ENCODE measurements around the gene SNX30. TPM values are rescaled to one million over a fixed set of nuclear protein-coding genes. Genes with fewer than 3 reads are reported as not detected.

SNX30 gene
- total RNA-seq, 2 experiments from 2014 or later = 4.1 to 4.6 TPM

- CTCF ChIA-PET = no interaction called here
- no peaks in the 10 kb centered on the region for H3K36me3 Mint-ChIP-seq (ENCODE audit: low read depth)
- no peak overlapping the region for H3K27ac Mint-ChIP-seq
- intact Hi-C loops (cut with micrococcal nuclease) = no loop called here
- H3K9me3 Mint-ChIP-seq = no peaks in the 10 kb centered on the region
- DNase-seq = no peak
- H3K27me3 Mint-ChIP-seq (ENCODE audit: low read depth) = peaks cover 35% of the 10 kb centered on the region
- H3K4me3 Mint-ChIP-seq = no peak overlapping the region
- peaks cover 4% of the 10 kb centered on the region for H3K4me1 Mint-ChIP-seq (ENCODE audit: low read depth)
Measured at GRCh38 chr9:112900901-112901300, 150.3 kb downstream of the SNX30 start.

- Mint-ChIP-seq H3K4me3 (no peak overlapping the region), H3K4me1 (ENCODE audit: low read depth) (peaks cover 2% of the 10 kb centered on the region), H3K27me3 (ENCODE audit: low read depth) (peaks cover 16% of the 10 kb centered on the region), H3K9me3 (no peaks in the 10 kb centered on the region), H3K36me3 (ENCODE audit: low read depth) (no peaks in the 10 kb centered on the region), H3K27ac (no peak overlapping the region)
- intact Hi-C loops (cut with micrococcal nuclease) = no loop called here
- CTCF ChIA-PET = interaction anchor here (0.9 to 3.1 kb wide), 2 partner anchors 8 to 17 kb away, joined by 3 to 24 read pairs; no protein-coding TSS in a partner anchor
- no peak for DNase-seq
Measured at GRCh38 chr9:112905084-112905483, 154.5 kb downstream of the SNX30 start.

- H3K36me3 Mint-ChIP-seq (ENCODE audit: low read depth) = no peaks in the 10 kb centered on the region
- H3K4me3 Mint-ChIP-seq = no peak overlapping the region
- H3K27me3 Mint-ChIP-seq (ENCODE audit: low read depth) = peaks cover 2% of the 10 kb centered on the region
- H3K27ac Mint-ChIP-seq = no peak overlapping the region
- no peaks in the 10 kb centered on the region for H3K9me3 Mint-ChIP-seq
- CTCF ChIA-PET = interaction anchor here (4.3 kb wide), 1 partner anchor 8 kb away, joined by 24 read pairs; no protein-coding TSS in a partner anchor
- H3K4me1 Mint-ChIP-seq (ENCODE audit: low read depth) = no peaks in the 10 kb centered on the region
- intact Hi-C loops (cut with micrococcal nuclease) = no loop called here
- no peak for DNase-seq
Measured at GRCh38 chr9:112911736-112912135, 161.2 kb downstream of the SNX30 start.

- no peaks in the 10 kb centered on the region for H3K36me3 Mint-ChIP-seq (ENCODE audit: low read depth)
- no peak overlapping the region for H3K27ac Mint-ChIP-seq
- CTCF ChIA-PET = interaction anchor here (0.8 to 4.3 kb wide), 2 partner anchors 9 to 200 kb away, joined by 3 to 24 read pairs; no protein-coding TSS in a partner anchor
- peaks cover 2% of the 10 kb centered on the region for H3K27me3 Mint-ChIP-seq (ENCODE audit: low read depth)
- H3K4me3 Mint-ChIP-seq = no peak overlapping the region
- no peaks in the 10 kb centered on the region for H3K4me1 Mint-ChIP-seq (ENCODE audit: low read depth)
- no peak for DNase-seq
- intact Hi-C loops (cut with micrococcal nuclease) = no loop called here
- H3K9me3 Mint-ChIP-seq = no peaks in the 10 kb centered on the region
Measured at GRCh38 chr9:112912636-112913035, 162.1 kb downstream of the SNX30 start.

- Mint-ChIP-seq H3K27ac (no peak overlapping the region), H3K27me3 (ENCODE audit: low read depth) (peaks cover 2% of the 10 kb centered on the region), H3K9me3 (no peaks in the 10 kb centered on the region), H3K4me1 (ENCODE audit: low read depth) (no peaks in the 10 kb centered on the region), H3K36me3 (ENCODE audit: low read depth) (no peaks in the 10 kb centered on the region), H3K4me3 (no peak overlapping the region)
- CTCF ChIA-PET = interaction anchor here (0.8 to 4.3 kb wide), 2 partner anchors 10 to 199 kb away, joined by 3 to 24 read pairs; no protein-coding TSS in a partner anchor
- intact Hi-C loops (cut with micrococcal nuclease) = no loop called here
- no peak for DNase-seq
Measured at GRCh38 chr9:112913326-112913725, 162.8 kb downstream of the SNX30 start.

GRCh38 chr9:112914524-112914923 lies 164.0 kb downstream of the SNX30 start:
- no peaks in the 10 kb centered on the region for H3K4me1 Mint-ChIP-seq (ENCODE audit: low read depth)
- CTCF ChIA-PET = interaction anchor here (0.6 to 4.3 kb wide), 2 partner anchors 11 to 617 kb away, joined by 5 to 24 read pairs; no protein-coding TSS in a partner anchor
- intact Hi-C loops (cut with micrococcal nuclease) = no loop called here
- H3K9me3 Mint-ChIP-seq = no peaks in the 10 kb centered on the region
- H3K36me3 Mint-ChIP-seq (ENCODE audit: low read depth) = no peaks in the 10 kb centered on the region
- H3K27ac Mint-ChIP-seq = no peak overlapping the region
- H3K27me3 Mint-ChIP-seq (ENCODE audit: low read depth) = peaks cover 2% of the 10 kb centered on the region
- no peak for DNase-seq
- no peak overlapping the region for H3K4me3 Mint-ChIP-seq

- intact Hi-C loops (cut with micrococcal nuclease) = no loop called here
- no peak overlapping the region for H3K4me3 Mint-ChIP-seq
- H3K27me3 Mint-ChIP-seq (ENCODE audit: low read depth) = no peaks in the 10 kb centered on the region
- H3K9me3 Mint-ChIP-seq = no peaks in the 10 kb centered on the region
- no peaks in the 10 kb centered on the region for H3K4me1 Mint-ChIP-seq (ENCODE audit: low read depth)
- DNase-seq = no peak
- H3K36me3 Mint-ChIP-seq (ENCODE audit: low read depth) = no peaks in the 10 kb centered on the region
- H3K27ac Mint-ChIP-seq = no peak overlapping the region
- CTCF ChIA-PET = interaction anchor here (1.6 kb wide), 1 partner anchor 14 kb away, joined by 3 read pairs; no protein-coding TSS in a partner anchor
Measured at GRCh38 chr9:112917047-112917986, 166.8 kb downstream of the SNX30 start.

- CTCF ChIA-PET = interaction anchor here (1.6 kb wide), 1 partner anchor 15 kb away, joined by 3 read pairs; no protein-coding TSS in a partner anchor
- no peaks in the 10 kb centered on the region for H3K36me3 Mint-ChIP-seq (ENCODE audit: low read depth)
- intact Hi-C loops (cut with micrococcal nuclease) = no loop called here
- no peak overlapping the region for H3K27ac Mint-ChIP-seq
- H3K4me1 Mint-ChIP-seq (ENCODE audit: low read depth) = no peaks in the 10 kb centered on the region
- DNase-seq = no peak
- no peaks in the 10 kb centered on the region for H3K27me3 Mint-ChIP-seq (ENCODE audit: low read depth)
- H3K4me3 Mint-ChIP-seq = no peak overlapping the region
- no peaks in the 10 kb centered on the region for H3K9me3 Mint-ChIP-seq
Measured at GRCh38 chr9:112917987-112918362, 167.4 kb downstream of the SNX30 start.

GRCh38 chr9:112921549-112921948 lies 171.0 kb downstream of the SNX30 start:
- intact Hi-C loops (cut with micrococcal nuclease) = loop anchor here (5.0 kb wide), 1 partner anchor 736 kb away; no protein-coding TSS in a partner anchor
- Mint-ChIP-seq H3K9me3 (no peaks in the 10 kb centered on the region), H3K36me3 (ENCODE audit: low read depth) (no peaks in the 10 kb centered on the region), H3K27me3 (ENCODE audit: low read depth) (peaks cover 7% of the 10 kb centered on the region), H3K4me3 (no peak overlapping the region), H3K4me1 (ENCODE audit: low read depth) (no peaks in the 10 kb centered on the region), H3K27ac (no peak overlapping the region)
- DNase-seq = peak; percentile 10
- CTCF ChIA-PET = interaction anchor here (1.3 to 2.6 kb wide), 3 partner anchors 19 to 191 kb away, joined by 4 to 8 read pairs (median 7); no protein-coding TSS in a partner anchor

Other genes starting within 250 kb of the SNX30 start
- gene INIP, start 32.6 kb upstream of the SNX30 start, total RNA-seq = 10 to 100 TPM; 31.1 to 33.4 TPM
- not detected for gene SLC46A2, start 140.1 kb downstream of the SNX30 start, total RNA-seq